Loucy (cell line): Measurements from ENCODE around the gene ADIG.

Experiments used
- H2AFZ ChIP-seq: fragments of 200-600 bp; sonication (generic); 2 replicates; pipeline ENCODE4 v1.6.0; 2016; ENCODE audit warnings: antibody characterized with exemption, mild to moderate bottlenecking, low read length, moderate library complexity
- H3F3A ChIP-seq: fragments of 200-600 bp; 2 replicates; pipeline ENCODE4 v1.6.0; 2016; ENCODE audit warnings: antibody characterized with exemption, low read depth, mild to moderate bottlenecking
- H3K27me3 ChIP-seq: fragments of 200-600 bp; sonication (generic); 2 replicates; pipeline ENCODE4 v1.6.1; 2014; ENCODE audit warnings: low read length, mild to moderate bottlenecking; ENCODE audit not compliant: insufficient read depth, poor library complexity, severe bottlenecking
- H3K36me3 ChIP-seq: fragments of 200-600 bp; sonication (generic); 2 replicates; pipeline ENCODE4 v1.6.1; 2016; ENCODE audit warnings: low read length; ENCODE audit not compliant: insufficient read depth
- H3K4me1 ChIP-seq: fragments of 200-600 bp; sonication (generic); 2 replicates; pipeline ENCODE4 v1.5.1; 2014; ENCODE audit warnings: low read length, mild to moderate bottlenecking; ENCODE audit not compliant: insufficient read depth, poor library complexity, severe bottlenecking
- H3K4me2 ChIP-seq: fragments of 200-600 bp; sonication (generic); 2 replicates; pipeline ENCODE4 v1.6.0; 2014; ENCODE audit warnings: antibody characterized with exemption, low read length, low read depth, mild to moderate bottlenecking; ENCODE audit not compliant: poor library complexity, severe bottlenecking
- H3K4me3 ChIP-seq: fragments of 200-600 bp; sonication (generic); 2 replicates; pipeline ENCODE4 v1.5.1; 2014; ENCODE audit warnings: low read length, mild to moderate bottlenecking, mixed read lengths; ENCODE audit not compliant: poor library complexity, severe bottlenecking
- H3K79me2 ChIP-seq: fragments of 200-600 bp; sonication (generic); 2 replicates; pipeline ENCODE4 v1.6.1; 2014; ENCODE audit warnings: low read length; ENCODE audit not compliant: insufficient read depth
- H3K9ac ChIP-seq: fragments of 200-600 bp; sonication (generic); 2 replicates; pipeline ENCODE4 v1.6.0; 2014; ENCODE audit warnings: mild to moderate bottlenecking, low read depth, low read length, moderate library complexity; ENCODE audit not compliant: poor library complexity, severe bottlenecking
- H3K9me2 ChIP-seq: fragments of 200-600 bp; sonication (generic); replicated peaks from 2 replicates; pipeline ENCODE4 v1.6.1; 2016; ENCODE audit warnings: low read depth, low read length, mixed read lengths
- H3K9me3 ChIP-seq: fragments of 200-600 bp; sonication (generic); 2 replicates; pipeline ENCODE4 v1.6.1; 2014; ENCODE audit warnings: mild to moderate bottlenecking, antibody characterized with exemption, low read length, low read depth; ENCODE audit not compliant: insufficient read depth
- H4K20me1 ChIP-seq: fragments of 200-600 bp; sonication (generic); 2 replicates; pipeline ENCODE4 v1.6.0; 2014; ENCODE audit warnings: antibody characterized with exemption, low read length, mild to moderate bottlenecking; ENCODE audit not compliant: insufficient read depth, poor library complexity, severe bottlenecking
- EZH2phosphoT487 ChIP-seq: fragments of 200-600 bp; IDR thresholded peaks from 2 replicates; pipeline ENCODE4 v1.6.1; 2018; ENCODE audit warnings: antibody characterized with exemption, mild to moderate bottlenecking, moderate library complexity, borderline replicate concordance
- TF ChIP-seq, protein P1 (sequence below): fragments of 200-600 bp; sonication (generic); conservative IDR thresholded peaks from 2 replicates; pipeline ENCODE4 v1.5.1; 2014; ENCODE audit warnings: mild to moderate bottlenecking, antibody characterized with exemption, low read length

Gene ADIG

DNA sequence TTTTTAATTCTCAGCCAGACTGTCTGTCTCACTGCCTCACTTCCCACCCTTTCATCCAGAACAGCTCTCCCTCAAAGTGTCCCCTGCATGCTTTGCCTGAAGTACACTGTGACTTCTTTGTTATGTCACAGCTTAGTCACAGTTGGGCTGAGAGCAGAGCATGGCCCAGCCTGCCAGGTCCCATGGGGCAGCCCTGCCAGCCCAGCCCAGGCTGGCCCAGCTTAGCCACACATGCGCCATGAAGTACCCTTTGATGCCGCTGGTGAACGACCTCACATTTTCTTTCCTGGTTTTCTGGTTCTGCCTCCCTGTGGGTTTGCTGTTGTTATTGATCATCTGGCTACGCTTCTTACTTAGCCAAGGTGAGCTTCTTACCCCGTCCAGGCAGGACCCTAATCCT, at the start of gene ADIG:
TSS of gene ADIG (plus strand) at position 185 of the 400 bp plus-strand sequence. CDS start at position 239, 54 bp downstream.
- no peaks in the 10 kb centered on the region for H3K27me3 ChIP-seq
- H3K9me3 ChIP-seq = no peaks in the 10 kb centered on the region
- no peak within 1 kb of the TSS for H2AFZ ChIP-seq
- H3K4me2 ChIP-seq = no peak within 1 kb of the TSS
- H3K79me2 ChIP-seq = no peaks in the 10 kb centered on the region
- no peaks in the 10 kb centered on the region for H4K20me1 ChIP-seq
- H3K9me2 ChIP-seq = no peaks in the 10 kb centered on the region
- H3F3A ChIP-seq = no peaks in the 10 kb centered on the region
- no peak within 1 kb of the TSS for H3K9ac ChIP-seq
- no peaks in the 10 kb centered on the region for H3K4me1 ChIP-seq
- H3K4me3 ChIP-seq = no peak within 1 kb of the TSS
- peaks cover 5% of the 10 kb centered on the region; the same call in 1 of the 2 replicates for H3K36me3 ChIP-seq
- TF ChIP-seq EZH2phosphoT487 = no peak
- TF ChIP-seq, protein P1, sequence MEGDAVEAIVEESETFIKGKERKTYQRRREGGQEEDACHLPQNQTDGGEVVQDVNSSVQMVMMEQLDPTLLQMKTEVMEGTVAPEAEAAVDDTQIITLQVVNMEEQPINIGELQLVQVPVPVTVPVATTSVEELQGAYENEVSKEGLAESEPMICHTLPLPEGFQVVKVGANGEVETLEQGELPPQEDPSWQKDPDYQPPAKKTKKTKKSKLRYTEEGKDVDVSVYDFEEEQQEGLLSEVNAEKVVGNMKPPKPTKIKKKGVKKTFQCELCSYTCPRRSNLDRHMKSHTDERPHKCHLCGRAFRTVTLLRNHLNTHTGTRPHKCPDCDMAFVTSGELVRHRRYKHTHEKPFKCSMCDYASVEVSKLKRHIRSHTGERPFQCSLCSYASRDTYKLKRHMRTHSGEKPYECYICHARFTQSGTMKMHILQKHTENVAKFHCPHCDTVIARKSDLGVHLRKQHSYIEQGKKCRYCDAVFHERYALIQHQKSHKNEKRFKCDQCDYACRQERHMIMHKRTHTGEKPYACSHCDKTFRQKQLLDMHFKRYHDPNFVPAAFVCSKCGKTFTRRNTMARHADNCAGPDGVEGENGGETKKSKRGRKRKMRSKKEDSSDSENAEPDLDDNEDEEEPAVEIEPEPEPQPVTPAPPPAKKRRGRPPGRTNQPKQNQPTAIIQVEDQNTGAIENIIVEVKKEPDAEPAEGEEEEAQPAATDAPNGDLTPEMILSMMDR = no peak

DNA sequence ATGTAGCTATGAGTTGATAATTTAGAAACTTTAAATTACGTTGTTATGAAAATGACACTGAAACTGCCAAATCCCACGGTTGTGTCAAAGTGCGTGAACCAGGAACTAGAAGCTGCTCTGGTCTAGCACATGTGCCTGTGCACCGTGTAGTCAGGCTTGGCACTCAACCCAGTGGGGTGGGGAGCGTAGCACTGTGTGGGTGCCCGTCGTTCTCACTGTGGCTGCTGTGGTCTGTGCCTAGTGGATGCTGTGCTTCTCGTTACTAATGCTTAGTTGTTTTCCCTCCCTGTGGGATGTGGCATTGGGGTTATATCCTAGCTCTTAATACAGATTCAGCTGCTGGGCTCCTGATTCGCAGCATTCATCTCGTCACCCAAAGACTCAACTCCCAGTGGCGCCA, 46.2 kb upstream of the ADIG start:
- H3K4me3 ChIP-seq = no peak overlapping the region
- H3K79me2 ChIP-seq = no peaks in the 10 kb centered on the region
- H3K4me2 ChIP-seq = no peak overlapping the region
- no peaks in the 10 kb centered on the region for H3K9me3 ChIP-seq
- H3K27me3 ChIP-seq = no peaks in the 10 kb centered on the region
- H2AFZ ChIP-seq = no peak overlapping the region
- TF ChIP-seq, protein P1 = no peak
- no peak for TF ChIP-seq EZH2phosphoT487
- no peaks in the 10 kb centered on the region for H3K9me2 ChIP-seq
- H3K36me3 ChIP-seq = peaks cover 78% of the 10 kb centered on the region
- no peak overlapping the region for H3K9ac ChIP-seq
- H3F3A ChIP-seq = no peaks in the 10 kb centered on the region
- peaks cover 2% of the 10 kb centered on the region for H3K4me1 ChIP-seq
- H4K20me1 ChIP-seq = no peaks in the 10 kb centered on the region

DNA sequence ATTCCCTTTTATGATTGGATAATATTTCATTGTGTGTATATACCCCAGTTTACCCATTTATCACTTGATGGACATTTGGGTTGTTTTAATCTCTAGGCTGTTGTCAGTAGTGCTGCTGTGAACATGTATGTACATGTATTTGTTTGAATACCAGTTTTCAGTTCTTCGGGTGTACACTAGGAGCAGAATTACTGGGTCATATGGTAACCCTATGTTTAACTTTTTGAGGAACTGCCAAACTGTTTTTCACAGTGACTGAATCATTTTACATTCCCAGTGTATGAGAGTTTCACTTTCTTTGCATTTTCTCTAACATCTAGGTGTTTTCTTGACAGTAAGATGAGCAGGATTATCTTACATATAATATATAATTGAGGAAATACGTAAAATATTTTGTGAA, 44.7 kb upstream of the ADIG start:
- Histone ChIP-seq H3K27me3 (no peaks in the 10 kb centered on the region), H3F3A (no peaks in the 10 kb centered on the region), H3K79me2 (no peaks in the 10 kb centered on the region), H3K4me1 (peaks cover 2% of the 10 kb centered on the region), H3K9ac (no peak overlapping the region), H3K4me2 (no peak overlapping the region), H3K4me3 (no peak overlapping the region), H2AFZ (no peak overlapping the region), H3K9me3 (no peaks in the 10 kb centered on the region), H3K9me2 (no peaks in the 10 kb centered on the region), H3K36me3 (peaks cover 85% of the 10 kb centered on the region), H4K20me1 (no peaks in the 10 kb centered on the region)
- TF ChIP-seq EZH2phosphoT487 = no peak
- TF ChIP-seq, protein P1 = no peak
